Activated CD8-positive, alpha-beta T cell treated with anti-CD3 and anti-CD28 coated beads for 36 hours (primary cell): ENCODE measurements around the gene P2RY12. TPM values are rescaled to one million over a fixed set of nuclear protein-coding genes. Genes with fewer than 3 reads are reported as not detected.

ENCODE experiments used
- ATAC-seq: fragments of 200-7000 bp; cut with Tn5 transposase; one replicate; pipeline ENCODE4 v1.10.0; 2021; ENCODE audit warnings: mild to moderate bottlenecking, moderate library complexity
- CTCF ChIA-PET: fragments of 350-600 bp; sonication (Branson Sonifier 250); formaldehyde crosslinking; loops from one replicate; lab custom pipeline; 2021; ENCODE audit warnings: antibody characterized with exemption; lab: Charles Lee
- POLR2A ChIA-PET: fragments of 350-600 bp; sonication (Branson Sonifier 250); formaldehyde crosslinking; loops from one replicate; lab custom pipeline; 2021; ENCODE audit warnings: antibody characterized with exemption; lab: Charles Lee
- DNase-seq: peaks from one replicate; pipeline ENCODE4 v3.0.0-alpha.2; 2020
- H3K27ac Mint-ChIP-seq: one replicate; pipeline ENCODE4 v1.8.0; 2021; ENCODE audit warnings: mild to moderate bottlenecking, mixed read lengths
- H3K27me3 Mint-ChIP-seq: one replicate; pipeline ENCODE4 v1.8.0; 2021; ENCODE audit warnings: mixed read lengths
- H3K36me3 Mint-ChIP-seq: one replicate; pipeline ENCODE4 v1.8.0; 2021; ENCODE audit warnings: low read depth, mixed read lengths
- H3K4me1 Mint-ChIP-seq: one replicate; pipeline ENCODE4 v1.8.0; 2021; ENCODE audit warnings: low read depth, mixed read lengths
- H3K4me3 Mint-ChIP-seq: one replicate; pipeline ENCODE4 v1.8.0; 2021; ENCODE audit warnings: mild to moderate bottlenecking, moderate library complexity, mixed read lengths
- H3K9me3 Mint-ChIP-seq: one replicate; pipeline ENCODE4 v1.8.0; 2021; ENCODE audit warnings: mixed read lengths
- CTCF ChIP-seq: fragments of 200-600 bp; IDR thresholded peaks from one replicate; pipeline ENCODE4 v1.8.0; 2022; ENCODE audit warnings: antibody characterized with exemption, mild to moderate bottlenecking
- intact Hi-C: fragments of 100-400 bp; cut with micrococcal nuclease; formaldehyde crosslinking; loops from one replicate; pipeline ENCODE4 v1.10.0; 2022
- total RNA-seq, 2 experiments: library from RNA; stranded (reverse); gene quantifications; one replicate each; pipeline ENCODE4 v1.2.3, GENCODE V29; 2021

Gene P2RY12
- total RNA-seq, 2 experiments from 2014 or later: not detected

- ChIA-PET CTCF (no interaction called here), POLR2A (no interaction called here)
- H3K36me3 Mint-ChIP-seq: no peaks in the 10 kb centered on the region
These were observed 18.7 kb upstream of the P2RY12 start for GRCh38 chr3:151403246-151403645.

GRCh38 chr3:151402349-151402748 is 17.8 kb upstream of the P2RY12 start:
- ChIA-PET POLR2A (no interaction called here), CTCF (no interaction called here)
- no peaks in the 10 kb centered on the region for H3K36me3 Mint-ChIP-seq

More at GRCh38 chr3:151403246-151403645, 18.7 kb upstream of the P2RY12 start:
- ATAC-seq (no peak), DNase-seq (no peak)
- TF ChIP-seq CTCF: no peak
- Mint-ChIP-seq H3K27me3 (peaks cover 8% of the 10 kb centered on the region), H3K4me3 (no peak overlapping the region), H3K27ac (no peak overlapping the region), H3K4me1 (no peaks in the 10 kb centered on the region), H3K9me3 (no peaks in the 10 kb centered on the region)
- intact Hi-C loops: no loop called here

GRCh38 chr3:151400341-151400740 is 15.8 kb upstream of the P2RY12 start:
- no peaks in the 10 kb centered on the region for H3K4me1 Mint-ChIP-seq
- intact Hi-C loops: no loop called here
- DNase-seq (no peak), ATAC-seq (no peak)
- ChIA-PET POLR2A (no interaction called here), CTCF (interaction anchor here (1.0 kb wide), 1 partner anchor 67 kb away, joined by 4 read pairs; no protein-coding TSS in a partner anchor)
- H3K36me3 Mint-ChIP-seq: no peaks in the 10 kb centered on the region
- TF ChIP-seq CTCF: no peak
- no peaks in the 10 kb centered on the region for H3K9me3 Mint-ChIP-seq
- peaks cover 4% of the 10 kb centered on the region for H3K27me3 Mint-ChIP-seq
- no peak overlapping the region for H3K27ac Mint-ChIP-seq
- H3K4me3 Mint-ChIP-seq: no peak overlapping the region

More at GRCh38 chr3:151402349-151402748, 17.8 kb upstream of the P2RY12 start:
- intact Hi-C loops: no loop called here
- Mint-ChIP-seq H3K4me1 (no peaks in the 10 kb centered on the region), H3K27me3 (peaks cover 8% of the 10 kb centered on the region), H3K4me3 (no peak overlapping the region), H3K9me3 (no peaks in the 10 kb centered on the region), H3K27ac (no peak overlapping the region)
- no peak for ATAC-seq
- no peak for TF ChIP-seq CTCF
- no peak for DNase-seq

GRCh38 chr3:151398895-151399294 is 14.3 kb upstream of the P2RY12 start:
- no peaks in the 10 kb centered on the region for H3K36me3 Mint-ChIP-seq
- ATAC-seq (no peak), DNase-seq (no peak)
- H3K4me1 Mint-ChIP-seq: no peaks in the 10 kb centered on the region
- ChIA-PET POLR2A (interaction anchor here (0.7 kb wide), 1 partner anchor 690 kb away, joined by 3 read pairs; no protein-coding TSS in a partner anchor), CTCF (no interaction called here)
- no peak overlapping the region for H3K27ac Mint-ChIP-seq
- TF ChIP-seq CTCF: no peak
- H3K4me3 Mint-ChIP-seq: no peak overlapping the region
- H3K27me3 Mint-ChIP-seq: peaks cover 2% of the 10 kb centered on the region
- intact Hi-C loops: no loop called here
- H3K9me3 Mint-ChIP-seq: no peaks in the 10 kb centered on the region

- ChIA-PET POLR2A (no interaction called here), CTCF (interaction anchor here (0.9 to 1.0 kb wide), 2 partner anchors 16 to 73 kb away, joined by 3 read pairs; no protein-coding TSS in a partner anchor)
- H3K27ac Mint-ChIP-seq: no peak overlapping the region
- ATAC-seq (no peak), DNase-seq (no peak)
- peaks cover 2% of the 10 kb centered on the region for H3K27me3 Mint-ChIP-seq
- no peak overlapping the region for H3K4me3 Mint-ChIP-seq
- H3K4me1 Mint-ChIP-seq: no peaks in the 10 kb centered on the region
- TF ChIP-seq CTCF: no peak
- intact Hi-C loops: no loop called here
- H3K9me3 Mint-ChIP-seq: no peaks in the 10 kb centered on the region
- H3K36me3 Mint-ChIP-seq: no peaks in the 10 kb centered on the region
These were observed 11.3 kb upstream of the P2RY12 start for GRCh38 chr3:151395806-151396205.
